SKM-1 (cell line): ENCODE data around the gene CETN1.

Source experiments
- DNase-seq: peaks from one replicate; lab custom pipeline; 2025; ENCODE audit not compliant: unreplicated experiment; lab: John Stamatoyannopoulos, UW

The CETN1 gene

GRCh38 chr18:580154-580553 is at the start of gene CETN1:
TSS of gene CETN1 (plus strand) at chr18:580380. CDS start at chr18:580409, 29 bp downstream.
- DNase-seq: no peak

GRCh38 chr18:532018-532417 is 48.2 kb upstream of the CETN1 start:
- no peak for DNase-seq

- no peak for DNase-seq
These were observed 47.5 kb upstream of the CETN1 start for GRCh38 chr18:532632-533031.

DNA sequence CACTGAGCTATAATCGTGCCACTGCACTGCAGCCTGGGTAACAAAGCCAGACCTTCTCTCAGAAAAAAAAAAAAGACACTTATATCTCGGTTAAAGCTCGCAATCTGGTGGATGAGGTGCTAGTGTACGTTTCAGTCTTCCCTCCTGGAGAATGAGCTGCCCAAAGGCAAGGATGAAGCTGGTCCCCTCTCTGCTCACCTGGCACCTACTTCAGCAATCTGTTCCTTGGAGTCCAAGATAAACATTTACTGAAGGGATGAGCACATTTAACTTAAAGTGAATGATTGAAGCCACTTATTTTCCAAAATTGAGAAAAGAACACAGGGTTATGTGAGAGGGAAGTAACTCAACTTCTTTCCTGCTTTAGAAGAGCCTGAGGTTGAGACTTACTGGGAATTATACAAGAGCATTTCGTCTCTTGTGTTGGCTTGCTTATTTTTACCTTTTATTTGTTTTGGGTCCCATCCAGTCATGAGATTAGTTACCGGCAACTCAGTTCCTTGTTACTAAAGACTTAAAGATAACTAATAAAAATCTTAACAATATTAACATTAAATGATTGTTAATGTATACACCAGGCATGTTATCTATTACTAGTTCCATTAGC is 46.1 kb upstream of the CETN1 start:
- DNase-seq: no peak

- no peak for DNase-seq
These were observed 36.6 kb upstream of the CETN1 start for GRCh38 chr18:543447-544078.

GRCh38 chr18:549967-550366 is 30.2 kb upstream of the CETN1 start:
- DNase-seq: no peak

- no peak for DNase-seq
These were observed 28.6 kb upstream of the CETN1 start for GRCh38 chr18:551404-552061.

GRCh38 chr18:555705-556457 is 24.3 kb upstream of the CETN1 start:
- no peak for DNase-seq

DNA sequence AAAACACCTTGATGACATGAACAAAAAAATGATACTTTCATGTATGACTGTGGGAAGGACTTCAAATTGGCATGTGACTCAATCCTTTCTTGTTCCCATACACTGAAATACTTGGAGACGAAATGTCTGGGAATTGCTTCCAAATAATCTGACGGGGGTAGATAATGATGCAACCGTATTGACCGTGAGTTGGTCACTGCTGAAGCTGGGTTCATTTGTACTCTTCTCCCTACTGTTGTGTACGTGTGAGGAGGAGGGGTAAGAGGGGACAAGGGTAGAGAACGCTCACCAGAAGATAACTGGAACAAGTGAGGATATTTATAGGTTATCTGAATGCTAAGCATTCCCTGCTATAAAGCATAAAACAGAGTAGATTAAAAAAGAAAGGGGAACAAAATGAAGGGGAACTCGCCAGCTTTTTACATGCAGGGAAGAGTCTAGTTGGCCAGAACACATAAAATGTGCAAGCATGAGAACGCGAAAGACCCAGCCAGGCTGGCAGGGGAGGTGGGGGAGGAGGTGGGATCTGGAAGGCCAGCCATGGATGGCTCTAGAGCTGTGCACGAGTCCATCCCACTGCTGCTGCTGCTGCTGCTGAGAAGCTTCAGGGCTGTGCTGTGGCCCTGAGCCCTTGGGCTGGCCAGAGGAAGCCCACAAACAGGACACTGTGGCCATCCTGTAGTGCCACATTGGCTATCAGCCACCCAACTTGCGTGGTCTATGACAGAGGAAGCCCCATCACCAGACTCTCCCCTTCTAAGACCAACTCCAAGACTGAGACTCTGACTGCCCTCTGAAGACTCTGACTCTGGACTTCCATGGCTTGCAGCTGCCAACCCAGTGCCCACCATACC is 15.2 kb upstream of the CETN1 start:
- no peak for DNase-seq

DNA sequence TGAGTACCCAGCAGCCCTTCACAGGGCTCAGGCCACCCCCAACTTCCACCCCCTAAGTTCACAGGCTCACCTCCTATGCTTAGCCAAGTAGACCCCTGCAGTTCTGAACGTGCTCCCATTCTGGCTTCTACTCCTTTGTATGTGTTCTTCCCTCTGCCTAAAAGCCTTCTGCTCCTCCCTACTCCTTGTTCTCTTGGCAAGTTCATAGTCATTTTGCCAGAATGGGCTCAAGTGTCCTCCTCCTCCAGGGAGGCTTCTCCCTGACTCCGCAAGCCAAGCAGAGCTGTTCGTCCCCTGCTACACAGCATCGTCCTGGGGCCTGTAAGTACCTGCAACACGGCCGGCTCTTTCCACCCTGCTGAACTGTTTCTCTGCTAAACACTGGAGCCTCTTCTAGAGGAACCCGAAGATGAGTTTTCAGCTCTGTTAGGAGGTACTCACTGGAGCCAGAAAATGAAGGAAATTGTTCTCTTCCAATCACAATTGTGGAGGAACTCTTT is 14.6 kb upstream of the CETN1 start:
- DNase-seq: no peak

- no peak for DNase-seq
These were observed 13.1 kb upstream of the CETN1 start for GRCh38 chr18:567122-567521.

GRCh38 chr18:568731-569130 is 11.4 kb upstream of the CETN1 start:
- DNase-seq: no peak

GRCh38 chr18:570256-570655 is 9.9 kb upstream of the CETN1 start:
- no peak for DNase-seq

GRCh38 chr18:570697-571096 is 9.5 kb upstream of the CETN1 start:
- DNase-seq: no peak

GRCh38 chr18:572091-572830 is 7.9 kb upstream of the CETN1 start:
- no peak for DNase-seq

DNA sequence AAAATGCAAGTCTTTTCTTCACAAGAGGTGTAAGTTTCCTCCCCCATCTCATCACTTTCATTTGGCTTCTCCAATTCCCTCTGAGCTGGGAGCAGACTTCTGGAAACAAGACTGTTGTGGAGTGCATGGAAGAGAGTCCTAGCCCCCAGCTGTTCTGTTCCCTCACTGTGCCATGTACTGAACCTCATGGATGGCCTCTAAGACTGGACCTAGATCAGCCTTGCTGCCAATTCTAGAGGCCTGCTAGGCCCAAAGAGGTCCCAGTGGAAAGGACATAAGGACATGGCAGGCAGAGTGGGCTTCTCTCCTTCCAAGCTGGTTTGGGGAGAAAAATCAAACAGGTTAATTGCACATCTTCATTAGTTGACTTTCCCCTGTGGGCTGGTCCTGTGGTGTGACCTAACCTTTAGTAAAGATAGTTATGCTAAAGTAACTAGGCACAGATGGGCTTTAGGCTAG is 7.3 kb upstream of the CETN1 start:
- no peak for DNase-seq

- no peak for DNase-seq
These were observed 6.8 kb upstream of the CETN1 start for GRCh38 chr18:573385-573784.

- DNase-seq: no peak
These were observed 5.9 kb upstream of the CETN1 start for GRCh38 chr18:574149-574860.
